SU-DHL-6 (cell line): ENCODE measurements around the gene SLC5A6.

Experiments
- EZH2phosphoT487 ChIP-seq: fragments of 200-600 bp; sonication (generic), shearing (Covaris generic); conservative IDR thresholded peaks from 2 replicates; pipeline ENCODE4 v1.6.1; 2018; ENCODE audit warnings: mild to moderate bottlenecking, antibody characterized with exemption, low read length, moderate library complexity, mixed read lengths
- TF ChIP-seq, protein P1 (sequence below): fragments of 200-600 bp; sonication (generic); IDR thresholded peaks from one replicate; pipeline ENCODE4 v1.5.1; 2017; ENCODE audit warnings: antibody characterized with exemption, mild to moderate bottlenecking, low read length, moderate library complexity; ENCODE audit not compliant: insufficient read depth, poor library complexity, severe bottlenecking

- TF ChIP-seq, protein P1, sequence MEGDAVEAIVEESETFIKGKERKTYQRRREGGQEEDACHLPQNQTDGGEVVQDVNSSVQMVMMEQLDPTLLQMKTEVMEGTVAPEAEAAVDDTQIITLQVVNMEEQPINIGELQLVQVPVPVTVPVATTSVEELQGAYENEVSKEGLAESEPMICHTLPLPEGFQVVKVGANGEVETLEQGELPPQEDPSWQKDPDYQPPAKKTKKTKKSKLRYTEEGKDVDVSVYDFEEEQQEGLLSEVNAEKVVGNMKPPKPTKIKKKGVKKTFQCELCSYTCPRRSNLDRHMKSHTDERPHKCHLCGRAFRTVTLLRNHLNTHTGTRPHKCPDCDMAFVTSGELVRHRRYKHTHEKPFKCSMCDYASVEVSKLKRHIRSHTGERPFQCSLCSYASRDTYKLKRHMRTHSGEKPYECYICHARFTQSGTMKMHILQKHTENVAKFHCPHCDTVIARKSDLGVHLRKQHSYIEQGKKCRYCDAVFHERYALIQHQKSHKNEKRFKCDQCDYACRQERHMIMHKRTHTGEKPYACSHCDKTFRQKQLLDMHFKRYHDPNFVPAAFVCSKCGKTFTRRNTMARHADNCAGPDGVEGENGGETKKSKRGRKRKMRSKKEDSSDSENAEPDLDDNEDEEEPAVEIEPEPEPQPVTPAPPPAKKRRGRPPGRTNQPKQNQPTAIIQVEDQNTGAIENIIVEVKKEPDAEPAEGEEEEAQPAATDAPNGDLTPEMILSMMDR = no peak
- TF ChIP-seq EZH2phosphoT487 = no peak
These were observed 40.7 kb downstream of the SLC5A6 start for GRCh38 chr2:27171351-27171848.
